ENCODE measurements around the gene ENTPD3. TPM values are rescaled to one million over a fixed set of nuclear protein-coding genes. Genes with fewer than 3 reads are reported as not detected.

ENTPD3 gene
- total and polyA plus RNA-seq, 2 of the 13 experiments (the other 11 are each of a cell fraction or from before 2014, with no cell fraction given) = 0.07 TPM; not detected in 1

GRCh38 chr3:40456940-40457823 is 70.2 kb downstream of the ENTPD3 start, which contains the start of gene RPL14 (continued):
- TF ChIP-seq, protein P1, sequence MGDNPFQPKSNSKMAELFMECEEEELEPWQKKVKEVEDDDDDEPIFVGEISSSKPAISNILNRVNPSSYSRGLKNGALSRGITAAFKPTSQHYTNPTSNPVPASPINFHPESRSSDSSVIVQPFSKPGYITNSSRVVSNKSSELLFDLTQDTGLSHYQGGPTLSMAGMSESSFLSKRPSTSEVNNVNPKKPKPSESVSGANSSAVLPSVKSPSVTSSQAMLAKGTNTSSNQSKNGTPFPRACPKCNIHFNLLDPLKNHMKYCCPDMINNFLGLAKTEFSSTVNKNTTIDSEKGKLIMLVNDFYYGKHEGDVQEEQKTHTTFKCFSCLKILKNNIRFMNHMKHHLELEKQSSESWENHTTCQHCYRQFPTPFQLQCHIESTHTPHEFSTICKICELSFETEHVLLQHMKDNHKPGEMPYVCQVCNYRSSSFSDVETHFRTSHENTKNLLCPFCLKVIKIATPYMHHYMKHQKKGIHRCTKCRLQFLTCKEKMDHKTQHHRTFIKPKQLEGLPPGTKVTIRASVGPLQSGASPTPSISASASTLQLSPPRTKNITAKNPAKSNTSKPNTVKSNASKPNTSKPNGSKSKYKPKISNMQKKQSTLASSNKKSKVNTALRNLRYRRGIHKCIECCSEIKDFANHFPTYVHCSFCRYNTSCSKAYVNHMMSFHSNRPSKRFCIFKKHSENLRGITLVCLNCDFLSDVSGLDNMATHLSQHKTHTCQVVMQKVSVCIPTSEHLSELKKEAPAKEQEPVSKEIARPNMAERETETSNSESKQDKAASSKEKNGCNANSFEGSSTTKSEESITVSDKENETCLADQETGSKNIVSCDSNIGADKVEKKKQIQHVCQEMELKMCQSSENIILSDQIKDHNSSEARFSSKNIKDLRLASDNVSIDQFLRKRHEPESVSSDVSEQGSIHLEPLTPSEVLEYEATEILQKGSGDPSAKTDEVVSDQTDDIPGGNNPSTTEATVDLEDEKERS (CRISPR knock-in tag; IDR thresholded peaks at IDR 0.05) = peak; percentile 75; the same call in 1 of the 2 replicates
- TF ChIP-seq ZFP36L1 (CRISPR knock-in tag; IDR thresholded peaks at IDR 0.05) = no peak
- TF ChIP-seq PHF21A (CRISPR knock-in tag; IDR thresholded peaks at IDR 0.05) = 0 out of 2 replicates have a peak, but pooled peaks have one; percentile 15
- no peak for TF ChIP-seq ZNF251 (CRISPR knock-in tag; IDR thresholded peaks at IDR 0.05)
- TF ChIP-seq HIVEP1 (CRISPR knock-in tag; IDR thresholded peaks at IDR 0.05) = no peak
- peak; percentile 44; the same call in 1 of the 2 replicates for TF ChIP-seq HDAC2 (CRISPR knock-in tag; IDR thresholded peaks at IDR 0.05)
- peak; percentile 66; the same call in 1 of the 2 replicates for TF ChIP-seq HNF1B (CRISPR knock-in tag; IDR thresholded peaks at IDR 0.05)
- peak; percentile 79; the same call in 1 of the 2 replicates for TF ChIP-seq ZHX1 (CRISPR knock-in tag; IDR thresholded peaks at IDR 0.05; ENCODE audit: low read depth)
- TF ChIP-seq BHLHE40 (IDR thresholded peaks at IDR 0.05; ENCODE audit: low read length) = peak; percentile 48; the same call in 1 of the 2 replicates
- no peak for TF ChIP-seq ZNF20 (CRISPR knock-in tag; IDR thresholded peaks at IDR 0.05)
- TF ChIP-seq ZNF773 (CRISPR knock-in tag; IDR thresholded peaks at IDR 0.05; ENCODE audit: borderline replicate concordance) = 0 out of 2 replicates have a peak, but pooled peaks have one; percentile 49
- TF ChIP-seq, protein P2, sequence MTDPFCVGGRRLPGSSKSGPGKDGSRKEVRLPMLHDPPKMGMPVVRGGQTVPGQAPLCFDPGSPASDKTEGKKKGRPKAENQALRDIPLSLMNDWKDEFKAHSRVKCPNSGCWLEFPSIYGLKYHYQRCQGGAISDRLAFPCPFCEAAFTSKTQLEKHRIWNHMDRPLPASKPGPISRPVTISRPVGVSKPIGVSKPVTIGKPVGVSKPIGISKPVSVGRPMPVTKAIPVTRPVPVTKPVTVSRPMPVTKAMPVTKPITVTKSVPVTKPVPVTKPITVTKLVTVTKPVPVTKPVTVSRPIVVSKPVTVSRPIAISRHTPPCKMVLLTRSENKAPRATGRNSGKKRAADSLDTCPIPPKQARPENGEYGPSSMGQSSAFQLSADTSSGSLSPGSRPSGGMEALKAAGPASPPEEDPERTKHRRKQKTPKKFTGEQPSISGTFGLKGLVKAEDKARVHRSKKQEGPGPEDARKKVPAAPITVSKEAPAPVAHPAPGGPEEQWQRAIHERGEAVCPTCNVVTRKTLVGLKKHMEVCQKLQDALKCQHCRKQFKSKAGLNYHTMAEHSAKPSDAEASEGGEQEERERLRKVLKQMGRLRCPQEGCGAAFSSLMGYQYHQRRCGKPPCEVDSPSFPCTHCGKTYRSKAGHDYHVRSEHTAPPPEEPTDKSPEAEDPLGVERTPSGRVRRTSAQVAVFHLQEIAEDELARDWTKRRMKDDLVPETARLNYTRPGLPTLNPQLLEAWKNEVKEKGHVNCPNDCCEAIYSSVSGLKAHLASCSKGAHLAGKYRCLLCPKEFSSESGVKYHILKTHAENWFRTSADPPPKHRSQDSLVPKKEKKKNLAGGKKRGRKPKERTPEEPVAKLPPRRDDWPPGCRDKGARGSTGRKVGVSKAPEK (CRISPR knock-in tag; IDR thresholded peaks at IDR 0.05; ENCODE audit: borderline replicate concordance) = no peak
